Right lobe of liver (tissue), 4 donors: ENCODE results near the gene KCNIP3.

Experiments
- POLR2A ChIP-seq: fragments of 450-650 bp; IDR thresholded peaks from one replicate; pipeline ENCODE4 v1.6.1; 2017; ENCODE audit warnings: antibody characterized with exemption, mild to moderate bottlenecking
- TF ChIP-seq, protein P1 (sequence below), 4 donors: fragments of 200-600 bp in 3 of 4; fragments of 450-650 bp in 1 of 4; IDR thresholded peaks; one replicate each; pipeline versions ENCODE4 v1.5.1 to v1.8.0; 2016 to 2022; ENCODE audit warnings: antibody characterized with exemption in 4 of 4, mild to moderate bottlenecking in 2 of 4
- donor health status: DM: no; HTN: no; CAD: no.
- donor health status: DM: no; HTN: no; CAD: no.
- donor health status: DM: no; HTN: yes; CAD: no.

DNA sequence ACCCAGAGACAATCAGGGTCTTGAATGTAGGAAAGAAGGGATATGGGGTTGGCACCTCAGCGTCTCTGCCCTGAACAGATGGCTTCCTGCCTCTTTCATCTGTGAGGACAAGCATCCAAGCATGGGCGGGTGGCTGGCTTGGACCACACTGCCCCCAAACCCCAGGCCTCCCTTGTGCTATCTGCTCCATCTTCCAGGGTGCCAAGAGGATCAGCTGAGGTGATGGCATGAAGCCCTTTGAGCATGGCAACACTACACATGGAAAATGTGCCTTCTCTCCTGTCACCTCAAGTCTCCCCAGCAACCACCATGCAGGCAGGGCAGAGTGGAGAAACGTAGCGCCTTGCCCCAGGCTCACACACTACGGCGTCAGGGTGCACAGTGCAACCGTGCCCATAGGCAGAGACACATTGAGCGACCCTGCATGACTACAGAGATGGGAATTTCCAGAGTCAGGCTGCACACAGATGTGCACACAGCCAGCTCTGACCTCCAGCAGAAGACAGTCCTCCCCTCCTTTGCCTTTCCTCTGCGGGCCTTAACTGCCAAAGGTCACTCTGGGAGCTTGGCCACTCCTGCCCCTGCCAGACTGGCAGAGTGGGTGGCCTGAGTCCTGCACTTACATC lies 1.5 kb downstream of the KCNIP3 start:
- TF ChIP-seq, protein P1, sequence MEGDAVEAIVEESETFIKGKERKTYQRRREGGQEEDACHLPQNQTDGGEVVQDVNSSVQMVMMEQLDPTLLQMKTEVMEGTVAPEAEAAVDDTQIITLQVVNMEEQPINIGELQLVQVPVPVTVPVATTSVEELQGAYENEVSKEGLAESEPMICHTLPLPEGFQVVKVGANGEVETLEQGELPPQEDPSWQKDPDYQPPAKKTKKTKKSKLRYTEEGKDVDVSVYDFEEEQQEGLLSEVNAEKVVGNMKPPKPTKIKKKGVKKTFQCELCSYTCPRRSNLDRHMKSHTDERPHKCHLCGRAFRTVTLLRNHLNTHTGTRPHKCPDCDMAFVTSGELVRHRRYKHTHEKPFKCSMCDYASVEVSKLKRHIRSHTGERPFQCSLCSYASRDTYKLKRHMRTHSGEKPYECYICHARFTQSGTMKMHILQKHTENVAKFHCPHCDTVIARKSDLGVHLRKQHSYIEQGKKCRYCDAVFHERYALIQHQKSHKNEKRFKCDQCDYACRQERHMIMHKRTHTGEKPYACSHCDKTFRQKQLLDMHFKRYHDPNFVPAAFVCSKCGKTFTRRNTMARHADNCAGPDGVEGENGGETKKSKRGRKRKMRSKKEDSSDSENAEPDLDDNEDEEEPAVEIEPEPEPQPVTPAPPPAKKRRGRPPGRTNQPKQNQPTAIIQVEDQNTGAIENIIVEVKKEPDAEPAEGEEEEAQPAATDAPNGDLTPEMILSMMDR (IDR thresholded peaks at IDR 0.05): no peak
- TF ChIP-seq POLR2A: no peak
